Stimulated activated naive CD8-positive, alpha-beta T cell treated with anti-CD3 and anti-CD28 coated beads, Interleukin-15, amount 100 ng/mL, for 72 hours (primary cell): ENCODE results near the gene MRPL23.

Experiments
- ATAC-seq: fragments of 150-1000 bp; cut with Tn5 transposase; 2 replicates; pipeline ENCODE4 v1.10.0; 2021; ENCODE audit warnings: mild to moderate bottlenecking, moderate library complexity
- DNase-seq, 2 donors: peaks; one replicate each; pipeline ENCODE4 v3.0.0; 2021 to 2022
- H3K27ac Mint-ChIP-seq, 2 donors: one replicate each; pipeline ENCODE4 v1.8.0; 2022; ENCODE audit warnings: mild to moderate bottlenecking in 2 of 2, mixed read lengths in 2 of 2, moderate library complexity in 2 of 2
- H3K27me3 Mint-ChIP-seq: one replicate; pipeline ENCODE4 v1.8.0; 2022; ENCODE audit warnings: mixed read lengths
- H3K4me1 Mint-ChIP-seq: one replicate; pipeline ENCODE4 v1.8.0; 2022; ENCODE audit warnings: mild to moderate bottlenecking, mixed read lengths
- H3K4me3 Mint-ChIP-seq, 2 donors: one replicate each; pipeline ENCODE4 v1.8.0; 2022; ENCODE audit warnings: mild to moderate bottlenecking in 2 of 2, mixed read lengths in 2 of 2, moderate library complexity in 1 of 2
- H3K9me3 Mint-ChIP-seq, 2 donors: one replicate each; pipeline ENCODE4 v1.8.0; 2022; ENCODE audit warnings: mixed read lengths in 2 of 2

Gene MRPL23

DNA sequence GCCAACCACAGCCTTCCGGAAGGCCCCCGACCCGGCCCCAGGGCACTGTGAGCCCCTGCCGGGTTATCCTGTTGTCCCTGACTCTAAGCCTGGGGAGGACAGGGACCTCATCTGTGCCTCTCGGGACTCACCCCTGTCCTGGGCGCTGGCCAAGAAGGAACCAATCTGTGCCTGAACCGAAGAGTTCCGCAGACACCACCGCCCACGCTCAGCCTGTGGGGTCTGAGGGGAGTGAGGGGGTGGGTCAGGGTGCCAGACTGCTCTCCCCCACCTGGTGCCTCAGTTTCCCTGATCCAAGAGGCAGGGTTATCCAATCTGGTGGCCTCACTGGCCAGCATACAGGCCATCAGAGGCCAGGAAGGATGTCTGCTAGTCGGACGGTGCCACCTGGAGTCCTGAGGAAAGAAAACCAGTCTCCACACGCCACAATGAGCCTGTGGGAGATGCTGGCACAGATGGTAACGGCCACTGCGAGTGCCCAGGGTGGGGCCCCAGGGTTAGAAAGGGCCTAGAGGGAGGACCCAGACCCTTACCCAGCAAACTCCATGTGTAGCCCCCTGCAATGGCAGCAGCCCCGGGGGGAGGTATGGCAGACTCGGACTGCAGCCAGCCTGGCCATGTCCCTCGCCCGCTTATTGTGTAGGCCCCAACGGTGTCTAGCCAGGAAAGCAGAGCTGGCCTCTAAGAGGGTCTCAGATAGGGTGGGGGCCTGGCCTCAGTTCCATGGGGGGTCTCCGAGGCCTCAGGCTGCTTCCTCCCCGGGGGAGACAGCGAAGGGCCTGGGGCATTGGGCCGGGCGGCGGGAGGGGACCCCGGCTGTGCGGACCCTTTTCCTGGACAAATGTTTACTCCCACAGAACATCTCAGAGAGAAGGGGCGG lies 28.5 kb upstream of the MRPL23 start:
- Mint-ChIP-seq H3K27ac (peak overlapping the region in 1 of 2 donors; percentile 65), H3K9me3 (peaks cover 6 to 7% of the 10 kb centered on the region in 2 donors), H3K4me1 (peaks cover 38% of the 10 kb centered on the region), H3K4me3 (no peak overlapping the region), H3K27me3 (no peaks in the 10 kb centered on the region)
- peak; percentile 11 for ATAC-seq
- no peak for DNase-seq

DNA sequence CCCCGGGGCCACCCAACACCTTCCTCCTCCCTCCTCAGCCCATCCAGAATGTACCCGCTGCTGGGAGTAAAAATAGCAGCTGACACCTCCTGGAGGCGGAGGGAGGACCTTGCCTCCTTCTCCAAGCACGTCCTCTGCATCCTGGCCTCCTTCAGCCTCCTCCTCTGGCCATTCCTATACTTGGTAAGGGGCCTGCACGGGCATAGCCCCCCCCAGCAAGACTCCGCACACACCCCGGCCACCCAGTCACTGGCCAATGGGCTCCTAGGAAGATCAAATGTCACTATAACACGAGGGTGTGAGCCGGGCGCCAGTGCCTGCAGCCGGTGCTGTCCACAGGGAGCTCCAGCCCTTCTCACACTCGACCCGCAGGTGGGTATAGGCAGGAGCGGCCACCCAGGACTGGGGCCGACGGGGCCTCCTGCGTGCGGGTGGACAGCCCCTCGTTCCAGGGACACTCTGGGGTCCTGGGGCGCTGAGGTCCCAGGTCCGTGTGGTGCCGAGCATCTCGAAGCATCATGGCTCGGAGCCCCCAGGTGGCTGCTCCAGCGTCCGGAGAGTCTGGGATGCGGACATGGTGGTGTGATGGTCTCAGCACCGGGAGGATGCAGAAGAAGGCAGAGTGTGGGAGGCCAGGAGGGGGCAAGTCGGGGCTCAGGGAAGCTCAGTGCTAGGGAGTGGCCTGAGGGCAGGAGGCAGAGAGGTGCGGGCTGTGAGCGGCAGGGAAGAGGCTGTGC lies 27.6 kb upstream of the MRPL23 start, which contains the start of gene TNNT3:
TSS of gene TNNT3 (plus strand) at position 313 of the 737 bp plus-strand sequence. CDS start 3,172 bp downstream, outside the sequence.
- no peak for ATAC-seq
- Mint-ChIP-seq H3K27me3 (no peaks in the 10 kb centered on the region), H3K9me3 (peaks cover 6 to 7% of the 10 kb centered on the region in 2 donors), H3K4me1 (peaks cover 38% of the 10 kb centered on the region), H3K4me3 (peak within 1 kb of the TSS in 1 of 2 donors; percentile 16), H3K27ac (peak within 1 kb of the TSS in 1 of 2 donors; percentile 84)
- DNase-seq, result no peak

DNA sequence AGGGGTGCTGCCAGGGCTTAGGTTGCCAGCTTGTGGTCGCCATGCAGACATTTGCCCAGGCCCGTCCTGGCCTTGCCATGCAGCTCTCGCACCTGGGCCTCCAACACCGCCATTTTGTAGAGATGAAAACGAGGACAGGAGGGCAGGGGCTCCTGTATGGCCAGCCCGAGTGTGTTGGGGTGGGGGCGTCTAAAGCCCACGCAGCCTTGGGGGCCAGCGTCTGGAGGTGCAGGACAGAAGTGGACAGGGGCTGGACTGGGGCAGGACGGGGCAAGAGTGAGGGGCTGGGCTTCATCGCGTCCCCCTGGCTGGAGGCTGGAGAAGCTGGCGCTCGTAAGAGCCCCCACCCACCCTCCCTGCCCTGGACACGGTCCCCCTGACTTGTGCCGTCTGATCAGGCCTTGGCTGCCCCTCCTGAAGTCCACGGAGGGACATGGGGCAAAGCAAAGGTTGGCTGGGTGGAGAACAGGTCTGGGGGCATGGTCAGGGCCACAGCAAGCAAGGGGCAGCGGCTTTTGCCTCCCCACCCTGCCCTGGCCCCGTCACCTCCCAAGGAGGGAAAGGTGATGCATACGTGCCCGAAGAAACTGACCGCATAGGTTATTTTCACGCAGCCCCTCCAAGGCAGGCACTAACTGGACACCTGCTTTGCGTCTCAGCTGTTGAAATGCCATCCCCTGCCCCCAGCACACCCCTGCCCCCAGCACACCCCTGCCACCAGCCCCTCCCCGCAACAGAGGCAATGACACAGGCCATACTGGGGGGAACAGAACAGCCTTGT lies 26.8 kb upstream of the MRPL23 start:
- DNase-seq, result no peak
- no peak for ATAC-seq
- Mint-ChIP-seq H3K9me3 (peaks cover under 1% of the 10 kb centered on the region in 2 donors), H3K27me3 (no peaks in the 10 kb centered on the region), H3K4me3 (peak overlapping the region in 1 of 2 donors; percentile 16), H3K4me1 (peaks cover 33% of the 10 kb centered on the region), H3K27ac (peak overlapping the region in 1 of 2 donors; percentile 84)

DNA sequence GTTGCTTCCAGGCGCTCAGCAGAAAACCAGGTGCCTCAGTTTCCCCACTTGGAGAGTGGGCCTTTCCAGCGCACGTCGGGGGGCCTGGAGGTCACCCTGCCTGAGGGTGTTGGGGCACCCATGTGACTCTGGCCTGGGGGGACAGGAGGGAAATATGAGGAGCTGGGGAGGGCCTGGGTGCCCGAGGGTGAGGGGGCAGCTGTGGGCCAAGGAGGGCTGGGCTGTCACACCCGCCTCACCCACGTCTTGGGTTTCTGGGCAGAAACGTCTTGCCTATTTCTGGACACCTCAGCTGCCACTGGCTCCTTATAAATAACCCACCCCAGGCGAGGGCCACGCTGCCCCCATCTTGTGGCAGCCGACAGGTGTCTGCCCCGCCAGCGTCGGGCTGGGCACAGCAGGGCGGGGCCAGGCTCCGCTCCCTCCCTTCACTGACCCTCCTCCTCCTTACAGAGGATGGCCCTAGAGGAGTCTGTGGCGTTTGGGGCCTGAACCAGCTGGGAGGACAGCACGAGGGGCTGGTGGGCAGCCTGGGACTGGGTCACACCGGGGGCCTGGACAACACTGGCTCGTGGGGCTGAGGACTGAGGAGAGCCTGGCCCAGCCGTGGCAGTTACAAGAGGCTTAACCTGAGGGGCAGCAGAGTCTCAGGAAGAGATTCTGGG lies 26.1 kb upstream of the MRPL23 start:
- Mint-ChIP-seq H3K27ac (no peak overlapping the region), H3K4me1 (peaks cover 25% of the 10 kb centered on the region), H3K27me3 (no peaks in the 10 kb centered on the region), H3K4me3 (no peak overlapping the region), H3K9me3 (no peaks in the 10 kb centered on the region)
- DNase-seq (no peak), ATAC-seq (no peak)

DNA sequence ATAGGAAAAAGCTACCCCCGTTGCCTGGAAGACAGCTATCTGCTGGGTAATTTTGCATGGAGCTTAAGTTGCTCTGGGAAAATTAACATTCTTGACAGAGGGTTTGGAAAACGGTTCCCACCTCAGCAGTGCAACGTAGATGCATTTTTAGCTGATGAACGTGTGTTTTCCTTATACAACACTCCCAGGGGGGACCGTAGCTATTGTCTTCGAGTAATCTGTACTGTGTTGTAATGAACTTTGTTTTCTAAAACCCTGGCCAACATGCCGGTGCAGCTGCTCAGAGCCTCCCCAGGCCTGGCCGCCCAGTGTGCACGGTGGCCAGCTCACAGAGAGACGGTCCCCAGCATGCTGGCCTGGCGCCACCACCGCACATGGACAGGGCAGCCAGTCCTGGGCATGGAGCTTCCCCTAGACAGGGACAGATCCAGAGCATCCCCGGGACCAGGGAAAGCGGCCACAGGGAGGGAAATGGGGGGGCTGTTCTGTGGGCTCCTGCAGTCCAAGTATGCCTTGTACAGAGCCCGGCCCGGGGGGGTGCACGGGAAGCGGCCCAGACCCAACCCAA lies 25.5 kb upstream of the MRPL23 start:
- Mint-ChIP-seq H3K9me3 (no peaks in the 10 kb centered on the region), H3K27me3 (peaks cover 4% of the 10 kb centered on the region), H3K27ac (no peak overlapping the region), H3K4me3 (no peak overlapping the region), H3K4me1 (peaks cover 19% of the 10 kb centered on the region)
- ATAC-seq, result no peak
- no peak for DNase-seq

DNA sequence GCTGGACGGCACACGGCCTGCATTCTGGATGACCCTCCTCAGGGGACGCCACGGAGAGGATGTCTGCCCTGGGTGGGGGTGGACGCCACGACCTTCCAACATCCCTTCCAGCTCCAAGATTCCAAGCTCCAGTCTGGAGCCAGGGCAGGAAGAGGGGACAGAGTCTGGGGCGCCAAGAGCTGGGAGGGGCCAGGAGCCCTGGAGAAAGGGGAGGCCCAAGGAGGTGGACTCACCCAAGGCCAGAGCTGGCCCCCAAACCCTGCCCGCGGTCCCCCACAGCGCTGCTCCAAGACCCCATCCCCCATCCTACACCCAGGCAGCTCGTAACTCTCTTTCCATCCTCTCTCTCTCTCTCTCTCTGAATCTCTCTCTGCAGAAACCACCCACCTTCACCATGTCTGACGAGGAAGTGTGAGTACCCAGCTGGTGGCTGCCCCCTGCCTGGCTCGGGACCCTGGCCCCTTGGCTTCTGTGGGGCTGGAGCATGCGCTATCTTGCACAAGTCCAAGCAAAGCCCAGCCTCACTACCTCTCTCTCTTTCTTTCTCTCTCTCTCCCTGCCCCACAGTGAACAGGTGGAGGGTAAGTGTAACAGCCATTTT lies 24.6 kb upstream of the MRPL23 start:
- peaks cover 15% of the 10 kb centered on the region for H3K4me1 Mint-ChIP-seq
- H3K27ac Mint-ChIP-seq, result no peak overlapping the region
- H3K9me3 Mint-ChIP-seq, result no peaks in the 10 kb centered on the region
- peaks cover 7% of the 10 kb centered on the region for H3K27me3 Mint-ChIP-seq
- H3K4me3 Mint-ChIP-seq, result no peak overlapping the region
- no peak for ATAC-seq
- no peak for DNase-seq

DNA sequence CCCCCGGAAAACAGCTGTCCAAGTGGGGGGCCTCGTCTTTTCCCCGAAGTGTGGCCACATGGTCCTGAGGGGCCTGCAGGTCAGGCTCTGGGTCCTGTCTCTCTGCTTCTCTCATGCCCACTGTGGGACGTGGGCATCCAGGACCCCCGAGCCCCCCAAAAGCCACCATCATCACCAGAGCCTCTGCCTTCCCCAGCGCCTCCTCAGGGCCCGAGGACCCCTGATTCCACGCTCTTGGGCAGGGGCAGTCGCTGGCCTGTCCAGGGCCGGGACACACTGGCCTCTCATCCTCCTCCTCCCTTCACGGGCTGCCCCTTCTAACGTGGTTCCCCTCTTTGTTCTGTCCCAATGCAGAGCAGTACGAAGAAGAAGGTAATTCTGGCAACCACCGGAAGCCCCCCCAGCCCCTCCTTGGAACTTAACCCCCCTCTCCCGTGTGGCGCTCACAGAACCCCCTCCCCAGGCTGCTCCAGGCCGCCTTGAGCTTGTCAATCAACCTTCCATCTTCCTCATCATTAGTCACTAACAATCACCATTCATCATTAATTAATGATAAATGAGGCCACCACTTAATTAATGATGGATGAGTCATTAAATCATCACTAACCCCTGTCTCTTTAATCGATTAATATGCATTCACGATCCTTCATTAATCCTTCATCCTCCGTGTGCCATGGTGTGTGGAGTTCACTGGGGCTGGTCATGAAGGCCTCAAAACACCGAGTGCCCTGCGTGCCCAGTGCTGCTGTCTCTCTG lies 23.8 kb upstream of the MRPL23 start:
- H3K9me3 Mint-ChIP-seq, result no peaks in the 10 kb centered on the region
- DNase-seq (no peak), ATAC-seq (no peak)
- H3K27ac Mint-ChIP-seq, result no peak overlapping the region
- H3K27me3 Mint-ChIP-seq, result peaks cover 7% of the 10 kb centered on the region
- H3K4me3 Mint-ChIP-seq, result no peak overlapping the region
- H3K4me1 Mint-ChIP-seq, result peaks cover 15% of the 10 kb centered on the region

DNA sequence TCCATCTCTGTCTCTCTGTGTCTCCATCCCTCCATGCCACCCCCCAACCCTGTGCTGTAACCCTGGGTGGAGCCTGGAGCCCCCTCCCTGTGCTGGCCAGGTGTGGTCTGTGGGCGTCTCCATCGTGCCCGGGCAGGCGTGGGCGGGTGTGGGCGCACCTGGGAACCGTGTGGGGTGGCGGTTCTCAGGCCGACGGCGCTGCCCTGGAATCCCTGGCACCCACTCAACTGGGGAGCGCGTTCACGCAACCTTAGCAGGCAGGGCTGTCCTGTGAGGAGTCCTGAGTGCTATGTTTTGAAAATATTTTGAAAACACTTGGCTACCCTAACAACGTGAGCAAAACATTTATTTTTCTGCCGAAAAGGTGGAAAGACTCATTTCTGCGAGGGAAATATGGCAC lies 23.0 kb upstream of the MRPL23 start:
- no peaks in the 10 kb centered on the region for H3K9me3 Mint-ChIP-seq
- DNase-seq, result no peak
- H3K27ac Mint-ChIP-seq, result no peak overlapping the region
- no peak overlapping the region for H3K4me3 Mint-ChIP-seq
- ATAC-seq, result no peak
- H3K27me3 Mint-ChIP-seq, result peaks cover 7% of the 10 kb centered on the region
- peaks cover 15% of the 10 kb centered on the region for H3K4me1 Mint-ChIP-seq

DNA sequence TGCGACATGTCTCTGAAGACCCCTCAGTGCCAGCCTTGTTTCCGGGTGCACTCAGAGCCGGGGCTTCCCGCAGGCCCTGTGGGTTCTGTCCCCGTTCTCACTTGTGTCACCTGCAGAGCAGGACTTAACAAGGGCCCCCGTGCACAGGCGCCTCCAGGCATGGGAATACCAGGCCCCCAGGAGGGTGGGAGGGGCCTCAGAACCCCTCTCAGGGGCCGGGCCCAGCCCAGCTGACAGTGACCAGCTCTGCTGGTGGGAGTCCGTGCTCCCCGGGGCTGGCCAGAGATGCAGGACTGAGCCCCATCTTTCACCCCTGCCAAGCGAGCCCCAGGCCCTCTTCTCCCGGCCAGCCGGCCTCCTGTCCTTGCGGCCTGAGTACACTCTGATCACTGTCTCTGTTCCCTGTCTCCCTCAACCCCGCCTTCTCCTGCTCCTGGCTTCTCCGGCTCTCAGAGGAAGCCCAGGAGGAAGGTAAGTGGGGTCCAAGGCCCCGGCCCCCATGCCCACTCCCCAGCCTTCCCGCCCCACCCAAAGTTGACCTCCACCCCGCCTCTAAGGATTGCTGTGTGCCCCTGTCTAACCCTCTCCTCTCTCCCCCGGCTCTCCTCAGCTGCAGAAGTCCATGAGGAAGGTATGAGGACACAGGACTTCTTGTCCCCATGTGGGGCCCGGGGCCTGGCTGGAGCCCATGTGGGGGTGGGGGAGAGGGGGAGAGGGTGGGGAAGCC lies 22.3 kb upstream of the MRPL23 start:
- ATAC-seq, result no peak
- H3K4me3 Mint-ChIP-seq, result no peak overlapping the region

DNA sequence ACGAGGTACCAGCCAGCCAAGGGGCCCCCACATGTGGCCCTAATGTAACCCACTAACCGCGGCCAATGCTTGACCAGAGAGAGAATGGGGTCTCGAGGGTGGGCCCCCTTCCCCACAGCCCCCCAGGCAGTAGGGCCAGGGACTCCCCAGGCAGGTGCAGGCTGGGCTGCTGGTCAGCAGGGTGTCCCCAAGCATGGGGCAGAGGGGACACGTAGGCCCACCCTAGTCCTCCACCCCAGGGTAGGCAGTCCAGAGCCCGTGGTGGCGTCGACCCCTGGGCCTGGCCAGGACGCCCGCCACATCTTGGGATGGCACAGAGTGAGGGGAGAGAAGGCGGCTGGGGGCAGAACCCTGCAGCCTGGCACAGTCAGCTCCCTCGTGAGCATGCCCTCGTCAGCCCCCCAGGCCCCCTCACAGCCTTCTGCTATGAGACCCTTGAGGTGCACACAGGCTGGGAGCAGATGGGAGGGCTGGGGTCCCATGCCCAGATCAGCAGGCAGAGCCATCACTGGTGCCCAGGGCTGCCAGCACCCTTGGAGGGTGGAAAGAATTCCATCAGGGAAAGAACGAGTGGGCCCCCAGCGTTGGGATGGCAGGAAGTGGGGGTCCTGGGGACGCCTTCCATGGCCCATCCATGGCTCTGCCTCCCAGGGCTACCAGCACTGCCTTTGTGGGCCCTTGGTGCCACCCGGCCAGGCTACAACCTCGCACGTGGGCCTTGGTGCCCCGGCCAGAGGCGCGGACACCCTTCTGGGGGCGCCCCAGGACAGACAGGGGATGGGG lies 21.6 kb upstream of the MRPL23 start:
- no peak overlapping the region for H3K27ac Mint-ChIP-seq
- H3K4me1 Mint-ChIP-seq, result peaks cover 15% of the 10 kb centered on the region
- H3K27me3 Mint-ChIP-seq, result peaks cover 7% of the 10 kb centered on the region
- ATAC-seq (no peak), DNase-seq (no peak)
- H3K4me3 Mint-ChIP-seq, result no peak overlapping the region
- H3K9me3 Mint-ChIP-seq, result no peaks in the 10 kb centered on the region

More for the DNA sequence above, 22.3 kb upstream of the MRPL23 start:
- Mint-ChIP-seq H3K27ac (no peak overlapping the region), H3K9me3 (no peaks in the 10 kb centered on the region), H3K27me3 (peaks cover 7% of the 10 kb centered on the region), H3K4me1 (peaks cover 15% of the 10 kb centered on the region)
- no peak for DNase-seq

DNA sequence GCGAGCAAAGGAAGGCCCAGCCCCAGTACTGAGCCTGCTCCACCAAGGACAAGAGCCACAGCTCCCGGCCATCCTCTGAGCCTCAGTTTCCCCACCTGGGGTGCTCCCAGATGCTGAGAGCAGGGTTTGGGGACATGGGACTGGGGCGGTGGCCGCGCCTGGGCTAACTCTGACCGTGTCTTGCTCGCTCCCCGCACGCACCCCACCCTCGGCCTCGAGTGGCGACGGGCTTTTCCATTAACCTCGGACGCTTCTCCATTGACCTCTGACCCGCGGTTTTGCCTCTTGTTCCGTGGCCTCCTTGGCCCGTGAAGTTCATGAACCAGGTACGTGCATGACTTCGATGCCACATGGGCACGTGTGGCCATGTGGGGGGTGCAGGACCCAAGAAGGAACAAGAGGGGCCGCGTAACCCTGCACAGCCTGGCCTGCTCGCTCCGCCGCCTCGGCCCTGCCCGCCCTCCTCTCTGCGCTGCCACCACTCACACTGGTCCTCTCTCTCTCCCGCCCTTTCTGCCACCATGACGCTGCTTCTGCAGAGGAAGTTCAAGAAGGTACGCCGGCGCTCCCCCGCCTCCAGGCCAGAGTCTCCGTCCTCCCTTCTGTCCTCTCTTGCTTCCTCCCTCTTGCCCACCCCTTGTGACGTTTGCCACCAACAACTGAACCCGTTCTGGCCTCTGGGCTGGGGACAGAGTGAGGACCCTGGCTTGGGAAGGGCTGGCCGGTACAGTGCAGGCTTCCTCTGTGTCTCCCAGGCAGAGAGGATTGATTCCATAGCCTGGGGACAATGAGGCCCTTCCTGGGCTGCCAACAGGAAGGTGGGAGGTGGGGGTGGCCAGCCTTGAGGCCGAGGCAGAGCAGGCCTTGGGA lies 20.7 kb upstream of the MRPL23 start:
- ATAC-seq (no peak), DNase-seq (no peak)
- Mint-ChIP-seq H3K27ac (peak overlapping the region in 1 of 2 donors; percentile 3), H3K4me1 (peaks cover 15% of the 10 kb centered on the region), H3K27me3 (peaks cover 7% of the 10 kb centered on the region), H3K4me3 (no peak overlapping the region), H3K9me3 (no peaks in the 10 kb centered on the region)
